Astrocyte (in vitro differentiated cells and primary cell): ENCODE data around the gene ARID2.

ENCODE experiments used
- CTCF ChIP-seq: IDR thresholded peaks from 2 replicates; pipeline ENCODE4 v1.5.1; 2011; ENCODE audit warnings: low read depth, mild to moderate bottlenecking, inconsistent platforms, low read length, moderate library complexity; ENCODE audit not compliant: insufficient read depth
- EZH2 ChIP-seq: IDR thresholded peaks from 2 replicates; pipeline ENCODE4 v1.6.1; 2012; ENCODE audit warnings: mild to moderate bottlenecking, low read length, inconsistent platforms; ENCODE audit not compliant: insufficient read depth

- TF ChIP-seq CTCF, result no peak
- TF ChIP-seq EZH2, result no peak
Measured at GRCh38 chr12:45872446-45872845, 142.9 kb downstream of the ARID2 start.
